ENCODE data around the gene ICE1.
"Not testable (repeated sequence)": the region's sequence is repeated elsewhere in the genome, so short reads cannot be mapped to it uniquely, and the experiment has no call there.

The ICE1 gene, protein sequence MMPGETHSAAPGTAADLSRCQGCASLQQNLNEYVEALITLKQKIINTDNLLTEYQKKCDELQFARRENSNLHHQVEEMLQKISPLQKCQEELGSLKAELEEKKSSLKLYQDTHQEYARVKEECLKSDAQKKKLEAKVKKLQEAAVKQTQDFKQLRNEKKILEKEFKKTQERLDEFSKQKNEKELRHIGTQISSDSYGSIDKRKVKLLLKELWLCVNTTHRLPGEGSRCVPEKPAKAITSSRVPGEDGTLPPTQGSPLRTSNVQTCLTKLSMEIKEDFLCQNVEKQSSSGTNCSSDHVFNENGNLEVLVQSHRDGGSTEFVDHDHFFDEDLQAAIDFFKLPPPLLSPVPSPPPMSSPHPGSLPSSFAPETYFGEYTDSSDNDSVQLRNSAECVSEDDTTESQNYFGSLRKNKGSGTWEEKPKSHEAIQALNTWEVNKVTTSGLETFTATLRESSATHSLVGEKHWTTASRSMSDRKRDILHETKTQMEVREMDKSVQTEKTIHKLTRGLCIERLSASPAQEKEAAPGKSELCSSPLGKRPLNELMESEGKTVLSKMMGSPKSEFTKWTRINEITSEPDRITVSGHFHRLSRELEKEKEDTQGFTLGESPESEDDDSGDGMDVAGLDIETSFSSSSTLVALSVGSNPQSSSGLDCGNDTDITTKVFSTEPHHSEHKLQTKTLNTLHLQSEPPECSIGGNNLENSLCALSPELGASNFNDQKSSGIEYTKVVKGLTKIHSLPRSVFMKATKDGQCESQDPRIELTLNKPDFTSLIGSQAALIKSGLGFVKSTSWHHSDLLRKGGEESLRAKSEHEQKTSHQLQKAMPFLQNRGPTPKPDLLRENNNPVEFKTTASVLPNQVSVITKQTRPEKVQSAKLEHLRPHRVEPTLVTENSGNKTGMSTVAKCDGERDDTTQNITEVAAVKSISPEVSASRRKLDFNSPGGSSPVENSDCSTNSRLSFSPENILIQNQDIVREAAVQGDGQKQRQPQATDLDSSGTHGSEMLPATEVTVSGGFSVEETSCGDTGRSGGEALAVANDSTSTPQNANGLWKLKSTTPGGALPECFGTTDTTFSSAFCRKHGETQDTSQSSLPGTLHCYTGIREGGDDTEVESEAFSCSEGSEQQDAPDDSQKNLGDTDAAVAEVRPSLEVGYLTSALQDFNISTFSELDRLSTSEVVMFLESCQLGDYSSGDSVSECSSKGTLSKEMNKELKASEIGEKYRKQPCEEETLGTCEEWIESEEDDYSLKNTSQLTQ (N-terminal part only)

DNA sequence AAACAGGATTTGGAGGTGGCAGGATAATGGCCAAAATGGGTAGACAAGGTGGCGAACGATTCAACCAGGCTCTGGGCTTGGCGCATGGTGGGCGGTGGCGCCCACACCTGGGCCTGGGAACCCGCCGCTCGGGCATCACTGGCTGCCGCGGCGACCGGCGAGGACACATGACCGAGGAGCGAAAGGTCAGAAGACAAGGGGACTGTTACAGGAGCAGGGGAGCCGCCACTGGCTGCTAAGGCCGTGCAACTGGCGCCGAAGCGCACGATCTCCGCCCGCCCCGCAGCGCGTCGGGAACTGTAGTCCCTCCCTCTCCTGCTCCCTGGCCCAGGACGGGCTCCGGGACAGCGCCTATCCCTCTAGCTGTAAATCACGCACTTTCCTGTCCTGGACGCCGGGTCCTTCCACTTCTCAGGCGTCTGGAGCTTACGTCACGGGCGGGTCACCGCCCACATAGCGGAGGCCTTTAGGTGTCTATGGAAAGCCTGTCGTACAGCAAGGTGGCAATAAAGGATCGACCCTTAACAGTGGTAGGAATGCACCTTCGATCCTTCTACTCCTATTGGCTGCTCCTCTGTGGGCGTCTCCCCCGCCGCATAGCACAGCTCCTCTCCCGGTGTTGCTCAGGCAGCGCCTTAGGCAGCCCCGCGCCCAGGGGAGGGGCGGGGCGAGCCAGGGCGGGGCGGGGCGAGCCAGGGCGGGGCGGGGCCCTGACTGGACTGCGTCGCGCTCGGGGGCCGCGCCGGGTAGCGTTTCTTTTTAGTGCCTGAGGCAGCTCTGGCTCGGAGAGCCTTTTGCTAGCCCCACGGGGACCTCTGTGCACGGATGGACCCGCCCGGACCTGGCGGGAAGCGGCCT is at the start of gene ICE1:
ICE1 (plus strand) TSS at position 717 of the 858 bp plus-strand sequence. CDS start 239 bp downstream, outside the sequence.
- DNase-seq (ENCODE audit: low spot score): peak; percentile 100

DNA sequence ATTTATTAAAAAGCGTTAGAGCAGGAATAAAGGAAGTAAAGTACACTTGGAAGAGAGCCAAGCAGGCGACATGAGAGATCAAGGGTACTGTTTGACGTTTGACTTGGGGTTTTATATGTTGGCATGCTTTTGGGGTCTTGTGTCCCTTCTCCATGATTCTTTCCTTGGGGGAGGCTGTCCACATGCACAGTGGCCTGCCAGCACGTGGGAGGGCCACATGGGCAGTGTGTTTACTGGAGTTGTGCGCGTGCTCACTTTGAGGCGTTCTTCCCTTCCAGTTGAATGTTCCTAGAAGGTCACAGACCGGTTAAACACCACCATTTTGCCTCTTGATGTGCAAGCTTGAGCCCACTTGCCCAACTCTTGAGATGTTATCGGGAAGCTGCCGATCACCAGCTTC is 49.5 kb upstream of the ICE1 start:
- DNase-seq (ENCODE audit: low spot score): no peak

DNA sequence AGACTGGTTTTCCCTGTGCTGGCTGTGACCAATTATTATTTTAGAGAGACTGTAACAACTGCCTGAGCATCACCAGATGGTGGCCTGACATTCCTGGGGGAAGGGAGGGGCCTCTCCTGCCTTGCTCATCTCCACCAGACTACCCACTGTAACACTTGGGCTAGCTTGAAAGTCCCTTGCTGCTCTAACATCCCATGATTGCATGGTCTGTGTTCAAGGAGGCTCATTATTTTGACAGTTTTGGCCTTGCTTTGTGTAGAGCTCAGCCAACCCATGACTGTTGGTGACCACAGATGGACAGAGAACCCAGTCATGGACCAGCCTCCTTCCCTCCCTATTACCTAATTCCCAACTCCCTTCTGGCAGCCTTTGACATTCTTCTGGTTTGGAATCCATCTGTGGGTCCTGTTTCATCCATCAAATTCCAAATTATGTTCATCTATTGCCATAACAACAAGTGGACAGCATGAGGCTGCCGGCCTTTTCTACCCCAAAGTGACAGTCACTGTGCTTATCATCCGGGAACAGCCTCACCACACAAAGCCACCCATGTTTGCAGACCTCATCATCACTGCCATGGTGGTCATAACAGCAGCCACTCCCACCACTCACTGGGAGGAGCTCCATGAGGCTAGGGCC is 49.0 kb upstream of the ICE1 start:
- DNase-seq (ENCODE audit: low spot score): no peak

DNA sequence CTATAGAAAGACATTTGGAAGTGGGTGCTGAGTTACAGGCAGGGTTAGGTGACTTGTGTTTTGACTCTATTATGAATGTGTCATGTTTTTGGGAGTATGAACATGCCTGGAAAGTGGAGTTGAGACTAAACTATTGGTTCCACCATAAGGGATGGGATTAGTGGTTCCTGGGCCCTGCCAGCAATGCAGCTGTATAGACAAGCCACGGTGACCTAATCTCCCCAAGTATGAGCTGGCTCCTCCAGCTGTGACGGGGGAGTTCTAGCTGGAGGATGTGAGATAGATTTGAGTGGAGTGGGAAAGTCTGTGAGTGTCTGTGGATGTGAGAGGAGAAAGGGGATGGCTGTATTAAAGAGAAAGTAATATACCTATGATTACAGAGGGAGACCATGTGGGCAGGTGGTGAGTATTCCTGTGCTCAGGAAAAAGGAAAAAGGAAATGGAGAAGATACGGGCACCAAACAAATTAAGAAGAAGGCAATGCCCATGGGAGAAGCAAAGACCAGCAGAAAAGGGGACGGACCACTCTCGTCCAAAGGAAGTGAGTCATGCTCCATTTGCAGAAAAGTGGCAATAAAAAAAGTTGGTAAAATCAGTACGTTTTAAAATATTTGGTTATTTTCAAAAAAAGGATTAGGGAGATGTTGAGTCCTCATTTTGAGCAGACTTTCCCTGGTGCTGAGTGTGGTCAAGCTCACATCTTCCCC is 48.3 kb upstream of the ICE1 start:
- DNase-seq (ENCODE audit: low spot score): no peak

DNA sequence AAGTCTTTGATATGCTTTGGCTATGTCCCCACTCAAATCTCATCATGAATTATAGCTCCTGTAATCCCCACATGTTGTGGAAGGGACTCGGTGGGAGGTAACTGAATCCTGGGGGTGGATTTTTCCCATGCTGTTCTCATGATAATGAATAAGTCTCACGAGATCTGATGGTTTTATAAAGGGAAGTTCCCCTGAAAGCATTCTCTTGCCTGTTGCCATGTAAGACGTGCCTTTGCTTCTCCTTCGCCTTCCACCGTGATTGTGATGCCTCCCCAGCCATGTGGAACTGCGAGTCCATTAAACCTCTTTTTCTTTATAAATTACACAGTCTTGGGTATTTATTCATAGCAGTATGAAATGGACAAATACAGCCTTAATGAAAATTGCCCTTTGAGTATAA is 44.7 kb upstream of the ICE1 start:
- DNase-seq (ENCODE audit: low spot score): no peak

DNA sequence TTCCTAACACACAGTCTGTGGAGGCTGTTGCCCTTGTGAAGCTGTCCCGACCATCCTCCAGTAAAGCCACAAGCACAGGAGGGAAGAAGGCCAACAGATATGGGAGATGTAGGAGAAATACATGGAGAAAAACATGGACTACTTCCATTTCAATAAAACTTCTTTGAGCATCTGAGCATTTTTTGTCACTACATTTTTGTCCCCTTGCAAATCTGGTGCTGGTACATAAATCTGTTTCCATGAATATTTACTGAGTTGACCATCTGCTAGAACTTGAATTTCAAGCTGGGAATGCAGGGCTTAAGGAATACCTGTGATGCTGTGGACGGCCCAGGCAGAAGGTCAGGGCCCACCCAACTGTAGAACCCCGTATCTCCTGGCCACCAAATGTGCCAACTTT is 43.9 kb upstream of the ICE1 start:
- no peak for DNase-seq (ENCODE audit: low spot score)

DNA sequence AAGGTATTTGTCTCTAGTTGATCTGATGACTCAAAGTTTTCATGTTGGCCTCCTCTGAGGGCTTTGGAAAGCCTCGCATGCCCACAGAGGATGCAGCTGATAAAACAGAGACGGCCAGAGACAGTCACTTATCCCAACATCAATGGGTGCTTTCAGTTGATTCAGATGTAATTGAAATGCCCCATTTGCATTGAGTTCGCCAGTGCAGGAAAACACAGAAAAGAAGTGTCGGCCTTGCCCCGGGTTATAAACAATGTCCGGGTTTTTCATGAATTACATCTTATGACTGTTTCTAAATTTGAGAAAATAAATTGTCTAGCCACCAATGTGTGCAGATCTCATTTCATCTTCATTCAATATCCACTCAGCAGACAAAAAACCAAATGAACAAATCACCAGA is 42.2 kb upstream of the ICE1 start:
- no peak for DNase-seq (ENCODE audit: low spot score)

DNA sequence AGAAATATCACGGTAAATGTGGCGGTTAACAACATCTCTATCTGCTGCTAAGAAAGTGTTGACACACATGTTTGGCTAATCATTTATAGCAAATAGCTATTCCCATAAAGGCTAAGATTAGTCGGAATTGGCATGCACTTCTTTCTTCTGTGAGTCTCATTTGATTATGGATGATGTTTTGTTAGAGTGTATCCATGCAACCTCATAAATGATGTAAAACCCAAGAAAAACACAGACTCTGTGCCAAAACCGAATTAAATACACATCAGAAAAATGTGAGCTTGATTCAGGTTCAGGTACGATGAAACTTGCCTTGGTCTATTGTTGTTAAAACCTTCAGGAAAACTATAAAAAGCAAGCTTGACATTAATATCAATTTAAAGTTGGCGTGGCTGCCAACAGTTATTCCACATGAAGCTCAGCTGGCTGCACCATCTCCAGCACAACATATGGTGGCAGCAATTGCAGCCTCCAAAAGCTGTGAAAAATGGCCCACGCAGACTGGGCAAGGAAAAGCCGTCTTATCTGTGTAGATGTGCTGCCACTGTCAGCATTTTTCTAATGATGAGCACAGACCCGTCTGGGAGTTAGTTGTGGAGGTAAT is 41.1 kb upstream of the ICE1 start:
- DNase-seq (ENCODE audit: low spot score): no peak

DNA sequence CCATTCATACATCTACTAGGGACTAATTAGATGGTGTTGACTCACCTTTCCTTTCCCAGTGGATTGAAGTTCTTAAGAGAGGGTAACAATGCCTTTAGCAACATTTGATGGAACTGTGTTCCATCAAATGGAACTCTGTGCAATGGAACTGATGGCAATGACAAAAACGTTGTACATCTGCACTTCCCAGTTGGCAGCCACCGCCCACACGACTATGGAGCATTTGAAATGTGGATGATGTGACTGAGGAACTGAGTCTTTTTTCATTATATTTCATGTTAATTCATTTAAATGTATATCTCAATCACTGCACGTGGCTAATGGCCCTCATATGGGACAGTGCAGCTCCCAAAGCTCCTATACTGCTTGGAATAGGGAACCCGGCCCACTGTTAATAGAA is 39.0 kb upstream of the ICE1 start:
- no peak for DNase-seq (ENCODE audit: low spot score)

DNA sequence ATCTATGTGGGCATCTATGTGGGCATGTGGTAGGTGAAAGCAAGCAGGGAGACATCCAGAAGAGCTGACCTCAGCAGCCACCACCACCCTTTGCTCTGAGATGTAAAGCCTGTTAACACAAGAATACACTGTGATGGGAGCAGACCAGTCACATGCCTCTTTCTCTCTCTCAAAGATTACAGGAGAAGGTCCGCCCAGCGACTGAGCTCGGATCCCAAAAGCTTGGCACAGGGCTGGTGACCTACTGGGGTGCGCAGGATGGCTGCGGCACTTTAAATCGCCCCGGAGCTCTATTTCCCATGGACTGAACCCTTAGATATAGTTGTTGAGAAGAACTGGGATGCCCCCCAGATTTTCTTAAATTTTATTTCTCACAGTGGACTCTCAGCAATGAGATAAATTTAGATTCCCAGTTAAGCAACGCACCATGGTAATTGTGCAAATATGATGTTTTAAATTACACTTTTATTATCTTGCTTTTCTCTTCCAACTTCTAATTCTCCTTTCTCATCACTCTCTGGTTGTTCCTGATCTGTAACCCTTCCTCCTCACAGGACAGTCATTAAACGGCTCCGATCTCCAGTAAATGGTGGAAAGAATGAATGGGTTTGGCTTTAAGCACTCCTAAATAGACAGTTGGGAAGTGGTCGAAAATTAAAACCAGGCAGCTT is 37.7 kb upstream of the ICE1 start:
- DNase-seq (ENCODE audit: low spot score): no peak

DNA sequence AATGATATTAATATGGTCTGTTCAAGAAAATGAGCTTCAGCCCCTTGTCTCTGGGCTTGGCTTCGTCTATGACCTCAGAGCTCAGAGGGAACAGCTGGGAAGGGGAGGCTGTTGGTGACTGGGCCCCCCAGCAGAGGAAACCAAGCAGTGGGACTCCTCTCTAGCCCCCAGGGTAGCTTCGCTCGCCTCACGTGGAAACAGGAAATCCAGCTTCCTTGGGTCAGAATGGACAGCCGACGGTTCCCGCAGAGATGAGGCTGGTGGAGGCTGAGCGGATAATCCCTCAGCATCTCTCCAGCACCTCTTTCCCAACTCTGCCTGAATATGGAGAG is 37.2 kb upstream of the ICE1 start:
- DNase-seq (ENCODE audit: low spot score): no peak

DNA sequence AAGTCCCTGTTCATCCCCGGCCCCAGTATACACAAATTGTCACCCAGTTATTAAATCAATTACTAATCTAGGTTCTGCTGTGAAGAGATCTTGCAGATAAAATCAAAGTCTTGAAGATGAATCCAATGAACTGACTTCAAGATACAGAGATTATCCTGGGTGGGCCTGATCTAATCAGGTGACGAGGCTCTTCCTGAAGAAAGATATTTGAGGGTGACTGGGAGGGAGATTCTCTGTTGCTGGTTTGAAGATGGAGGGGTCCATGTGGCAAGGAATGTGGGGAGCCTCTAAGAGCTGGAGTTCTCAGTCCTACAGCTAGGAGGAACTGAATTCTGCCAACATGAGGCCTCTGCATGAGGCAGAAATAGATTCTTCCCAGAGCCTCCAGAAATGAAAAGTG is 36.1 kb upstream of the ICE1 start:
- no peak for DNase-seq (ENCODE audit: low spot score)

DNA sequence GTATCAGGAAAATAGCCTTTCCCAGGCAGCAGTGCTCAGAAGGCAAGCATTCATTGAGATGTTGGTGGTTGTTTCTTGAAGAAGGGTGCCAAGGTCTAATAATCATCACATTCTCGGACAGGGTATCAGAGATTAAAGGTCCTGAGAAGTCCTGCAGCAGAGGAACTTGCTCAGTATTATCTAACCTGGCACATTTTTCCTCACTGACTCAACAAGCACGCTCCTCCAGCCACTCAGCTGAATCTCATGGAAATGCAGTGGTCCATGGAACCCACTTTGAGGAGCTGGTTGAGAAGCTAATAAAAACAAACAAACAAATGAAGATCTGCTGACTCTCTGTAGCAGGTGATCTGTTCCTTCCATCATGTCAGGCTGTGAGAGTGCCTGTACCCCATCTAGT is 35.3 kb upstream of the ICE1 start:
- no peak for DNase-seq (ENCODE audit: low spot score)

DNA sequence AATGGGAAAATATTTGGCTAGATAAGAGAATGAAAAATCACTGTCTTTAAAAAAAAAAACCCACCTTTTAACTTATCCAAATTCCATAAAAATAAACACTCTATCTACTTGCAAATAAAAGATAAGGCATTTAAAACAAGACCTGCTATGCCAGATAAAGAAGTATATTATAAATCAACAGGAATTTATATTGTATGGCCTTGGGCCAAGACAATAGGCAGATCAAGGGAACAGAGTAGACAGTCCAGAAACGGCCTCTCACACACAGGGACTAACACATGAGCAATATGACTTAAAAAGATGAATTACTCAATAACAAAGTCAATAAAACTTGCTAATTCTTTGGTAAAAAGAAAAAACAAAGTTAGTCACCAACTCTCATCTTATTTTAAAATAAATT is 34.7 kb upstream of the ICE1 start:
- DNase-seq (ENCODE audit: low spot score): no peak

DNA sequence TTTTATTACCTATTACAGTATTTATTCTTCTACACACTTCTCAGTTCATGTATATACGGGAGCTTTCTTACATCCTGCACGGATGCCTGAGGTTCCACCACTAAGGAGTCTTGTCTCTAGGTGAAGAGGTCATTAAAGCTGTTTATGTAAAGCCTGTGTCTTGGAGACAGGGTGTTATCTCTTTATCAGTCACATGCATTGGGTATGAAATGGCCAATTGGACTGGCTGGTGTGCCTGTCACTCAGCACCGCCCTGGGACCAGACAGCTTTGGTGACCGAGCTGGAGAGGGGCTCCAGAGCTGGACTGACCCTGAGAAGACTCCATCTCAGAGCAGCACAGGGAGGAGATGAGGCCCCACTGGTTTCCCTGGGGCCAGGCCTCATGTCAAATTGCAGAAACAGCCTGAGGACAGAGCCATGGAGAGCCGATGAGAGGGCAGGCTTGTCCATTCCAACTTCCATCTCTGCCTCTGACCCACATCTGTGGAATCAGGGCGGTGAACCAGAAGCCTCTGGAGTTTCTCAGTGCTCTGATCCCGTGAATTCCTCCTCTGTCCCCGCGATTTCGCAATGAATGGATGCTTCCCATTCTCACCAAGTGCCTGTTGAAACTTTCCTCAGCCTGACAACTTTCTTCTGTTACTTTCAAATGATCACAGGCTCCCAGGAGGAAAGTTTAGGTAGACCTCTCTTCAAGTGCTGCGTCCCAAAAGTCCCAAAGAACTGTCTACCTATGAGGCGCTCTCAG is 32.2 kb upstream of the ICE1 start:
- DNase-seq (ENCODE audit: low spot score): not testable (repeated sequence)

DNA sequence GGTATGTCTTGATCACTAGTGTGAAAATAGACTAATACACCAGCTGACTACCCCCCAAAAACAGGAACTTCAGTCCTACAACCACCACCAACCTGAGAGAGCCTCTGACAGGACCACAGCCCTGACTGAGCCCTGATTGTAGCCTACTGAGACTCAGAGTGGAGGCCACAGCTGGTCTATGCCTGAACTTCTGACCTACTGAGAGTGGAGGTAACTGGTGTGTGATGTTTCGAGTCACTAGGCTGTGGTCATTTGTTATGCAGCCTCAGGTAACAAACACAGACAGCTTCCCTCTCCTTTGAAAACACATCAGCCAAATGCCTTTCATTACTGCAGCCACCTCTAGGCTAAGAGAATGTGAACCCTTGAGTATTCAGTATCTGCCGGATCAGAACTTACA is 30.0 kb upstream of the ICE1 start:
- not testable (repeated sequence) for DNase-seq (ENCODE audit: low spot score)

DNA sequence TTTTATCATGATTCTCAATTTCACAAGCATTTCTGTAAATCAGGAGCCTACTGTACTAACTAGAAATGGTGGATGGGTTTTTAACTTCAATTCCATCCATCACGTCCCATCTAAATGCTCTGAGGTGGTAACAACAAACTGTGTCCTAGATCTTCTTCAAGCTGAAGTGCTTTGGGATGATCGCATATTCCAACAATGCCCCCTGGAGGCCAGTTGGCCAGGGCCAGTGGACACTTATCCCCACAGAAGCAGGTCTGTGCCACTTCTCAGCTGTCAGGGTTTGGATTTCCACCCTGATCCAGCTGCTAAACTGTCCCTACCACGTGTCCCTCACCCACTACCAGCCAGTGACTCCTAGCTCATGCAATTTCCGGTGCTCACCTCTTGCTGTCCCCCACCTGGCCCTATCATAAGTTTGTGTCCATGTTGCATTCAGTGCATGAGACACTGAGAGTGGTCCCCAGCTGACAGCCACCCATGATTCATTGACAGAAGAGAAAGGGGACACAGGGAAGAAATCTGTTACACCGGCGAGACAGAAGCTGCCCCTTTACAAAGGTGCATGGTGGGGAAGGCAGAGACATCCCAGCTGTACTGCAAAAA is 28.0 kb upstream of the ICE1 start:
- peak; percentile 56 for DNase-seq (ENCODE audit: low spot score)

DNA sequence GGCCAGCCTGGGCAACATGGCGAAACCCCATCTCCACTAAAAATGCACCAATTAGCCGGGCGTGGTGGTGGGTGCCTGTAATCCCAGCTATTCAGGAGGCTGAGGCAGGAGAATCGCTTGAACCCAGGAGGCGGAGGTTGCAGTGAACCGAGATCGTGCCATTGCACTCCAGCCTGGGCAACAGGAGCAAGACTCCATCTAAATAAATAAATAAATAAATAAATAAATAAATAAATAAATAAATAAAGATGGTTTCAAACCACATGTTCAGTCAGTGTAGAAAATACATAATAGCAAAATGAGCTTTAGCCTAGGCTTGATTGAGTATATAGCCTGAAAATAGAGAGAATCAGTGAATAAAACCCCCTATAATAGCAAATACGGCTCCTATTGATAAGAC is 27.4 kb upstream of the ICE1 start:
- not testable (repeated sequence) for DNase-seq (ENCODE audit: low spot score)
